B cell (primary cell): Measurements from ENCODE around the gene GSTA5. TPM values are rescaled to one million over a fixed set of nuclear protein-coding genes. Genes with fewer than 3 reads are reported as not detected.

ENCODE experiments used
- ATAC-seq: fragments of 200-7000 bp; cut with Tn5 transposase; one replicate; pipeline ENCODE4 v1.10.0; 2021; ENCODE audit warnings: low read depth, mild to moderate bottlenecking, moderate number of reproducible peaks, moderate library complexity
- CTCF ChIA-PET: fragments of 350-600 bp; sonication (Branson Sonifier 250); formaldehyde crosslinking; loops from one replicate; lab custom pipeline; 2021; ENCODE audit warnings: antibody characterized with exemption, inconsistent platforms; lab: Charles Lee
- POLR2A ChIA-PET: fragments of 350-600 bp; sonication (Branson Sonifier 250); formaldehyde crosslinking; loops from one replicate; lab custom pipeline; 2021; ENCODE audit warnings: antibody characterized with exemption; lab: Charles Lee
- DNase-seq: peaks from one replicate; pipeline ENCODE4 v3.0.0; 2013
- H2AFZ ChIP-seq: 2 replicates; pipeline ENCODE4 v1.6.1; 2012; ENCODE audit warnings: mild to moderate bottlenecking, low read depth, low read length; ENCODE audit not compliant: insufficient read depth, poor library complexity, severe bottlenecking
- H3K27ac ChIP-seq, 2 donors: 1 replicate in 1 of 2; 2 replicates in 1 of 2; pipeline ENCODE4 v1.5.1; 2012 to 2013; ENCODE audit warnings: low read length in 2 of 2, mild to moderate bottlenecking in 2 of 2, moderate library complexity in 1 of 2
- H3K27me3 ChIP-seq, 4 experiments: fragments of 200-600 bp in 1 of 4; sonication (generic) in 1 of 4; replicated peaks in 1 of 4; 1 replicate in 2 of 4; 2 replicates in 2 of 4; pipeline versions ENCODE4 v1.6.1 to v1.7.0; 2013 to 2016; ENCODE audit warnings: low read length in 3 of 4, mild to moderate bottlenecking in 2 of 4, mixed read lengths in 1 of 4, moderate library complexity in 1 of 4; ENCODE audit not compliant: insufficient read depth in 4 of 4, control insufficient read depth in 3 of 4; ENCODE audit errors: control extremely low read depth in 1 of 4
- H3K36me3 ChIP-seq, 2 experiments: replicated peaks in 1 of 2; 1 replicate in 1 of 2; 2 replicates in 1 of 2; pipeline versions ENCODE4 v1.6.1 to v1.7.1; 2013; ENCODE audit warnings: low read length in 1 of 2; ENCODE audit not compliant: insufficient read depth in 2 of 2, control insufficient read depth in 1 of 2; ENCODE audit errors: control extremely low read depth in 1 of 2, extremely low read depth in 1 of 2
- H3K4me1 ChIP-seq, 2 donors: fragments of 200-600 bp in 1 of 2; sonication (generic) in 1 of 2; 1 replicate in 1 of 2; 2 replicates in 1 of 2; pipeline versions ENCODE4 v1.5.1 to v1.6.1; 2013 to 2017; ENCODE audit warnings: low read length in 2 of 2; ENCODE audit not compliant: control insufficient read depth in 2 of 2, insufficient read depth in 2 of 2
- H3K4me2 ChIP-seq: replicated peaks from 2 replicates; pipeline ENCODE3; 2012; ENCODE audit warnings: mild to moderate bottlenecking, low read depth, low read length; ENCODE audit not compliant: poor library complexity, severe bottlenecking
- H3K4me3 ChIP-seq, 5 experiments: fragments of 200-600 bp in 1 of 5; sonication (generic) in 1 of 5; 1 replicate in 3 of 5; 2 replicates in 2 of 5; pipeline versions ENCODE4 v1.5.1 to v1.7.0; 2011 to 2016; ENCODE audit warnings: low read length in 4 of 5, mild to moderate bottlenecking in 4 of 5, low read depth in 2 of 5, control low read depth in 1 of 5, moderate library complexity in 1 of 5; ENCODE audit not compliant: insufficient read depth in 1 of 5; ENCODE audit errors: control extremely low read depth in 1 of 5, extremely low read depth in 1 of 5
- H3K79me2 ChIP-seq: fragments of 200-600 bp; sonication (generic); one replicate; pipeline ENCODE4 v1.6.0; 2016; ENCODE audit warnings: low read length; ENCODE audit not compliant: control insufficient read depth, insufficient read depth
- H3K9ac ChIP-seq: fragments of 200-600 bp; sonication (generic); 2 replicates; pipeline ENCODE4 v1.6.1; 2017; ENCODE audit warnings: mild to moderate bottlenecking, low read length, moderate library complexity
- H3K9me3 ChIP-seq, 3 donors: one replicate each; pipeline versions ENCODE4 v1.6.1 to v1.7.1; 2013; ENCODE audit warnings: low read length in 2 of 3; ENCODE audit not compliant: control insufficient read depth in 2 of 3, insufficient read depth in 1 of 3; ENCODE audit errors: control extremely low read depth in 1 of 3
- H4K20me1 ChIP-seq: 2 replicates; pipeline ENCODE4 v1.6.0; 2012; ENCODE audit warnings: mild to moderate bottlenecking, low read length; ENCODE audit not compliant: insufficient read depth, control insufficient read depth, poor library complexity, severe bottlenecking
- H3K27ac Mint-ChIP-seq: one replicate; pipeline ENCODE4 v1.8.0; 2021; ENCODE audit warnings: mixed read lengths
- H3K27me3 Mint-ChIP-seq: one replicate; pipeline ENCODE4 v1.8.0; 2021; ENCODE audit warnings: mixed read lengths
- H3K4me1 Mint-ChIP-seq: one replicate; pipeline ENCODE4 v1.8.0; 2021; ENCODE audit warnings: mixed read lengths
- H3K4me3 Mint-ChIP-seq: one replicate; pipeline ENCODE4 v1.8.0; 2021; ENCODE audit warnings: mixed read lengths
- H3K9me3 Mint-ChIP-seq: one replicate; pipeline ENCODE4 v1.8.0; 2022; ENCODE audit warnings: mixed read lengths; ENCODE audit not compliant: insufficient read depth
- CTCF ChIP-seq: fragments of 200-600 bp; IDR thresholded peaks from one replicate; pipeline ENCODE4 v1.8.0; 2022; ENCODE audit warnings: antibody characterized with exemption, mild to moderate bottlenecking
- EZH2 ChIP-seq: IDR thresholded peaks from 2 replicates; pipeline ENCODE4 v1.6.1; 2012; ENCODE audit warnings: borderline replicate concordance, low read depth, mild to moderate bottlenecking, moderate library complexity, low read length; ENCODE audit not compliant: insufficient read depth, poor library complexity, severe bottlenecking
- WGBS: methylation state at CpG from one replicate; pipeline ENCODE4 v1.1.5; 2013; ENCODE audit warnings: missing lambda C conversion rate; ENCODE audit not compliant: insufficient coverage; 5-methylcytosine and 5-hydroxymethylcytosine counted together
- intact Hi-C: fragments of 100-400 bp; cut with micrococcal nuclease; formaldehyde crosslinking; loops from one replicate; pipeline ENCODE4 v1.10.0; 2022
- polyA plus RNA-seq: library from polyadenylated mRNA; depleted of rRNA; stranded (reverse); fragments of >200 nt; gene quantifications from 2 replicates; pipeline ENCODE4 v1.2.3, GENCODE V29; 2012
- total RNA-seq, 2 donors: library from RNA; stranded (reverse); fragments of 120-200 nt in 1 of 2; gene quantifications; 1 replicate in 1 of 2; 2 replicates in 1 of 2; pipeline versions ENCODE4 v1.2.3 to v1.2.4, GENCODE V29; 2013 to 2022

GSTA5 gene
- total and polyA plus RNA-seq, 2 donors (not counting 1 experiment from before 2014, with no cell fraction given) = not detected

- peaks cover 0 to 4% (median 0%) of the 10 kb centered on the region in 3 donors for H3K9me3 ChIP-seq
- DNase-seq (no peak), ATAC-seq (no peak)
- CTCF ChIA-PET = no interaction called here
- no CpG with 5 or more reads among the region's 3 CpGs for WGBS
- TF ChIP-seq CTCF (no peak), EZH2 (no peak)
- peaks cover 9% of the 10 kb centered on the region for H3K27me3 Mint-ChIP-seq
- no peak overlapping the region for H3K9ac ChIP-seq
- no peaks in the 10 kb centered on the region for H3K79me2 ChIP-seq
- H3K4me1 Mint-ChIP-seq = peaks cover 3% of the 10 kb centered on the region
- no peaks in the 10 kb centered on the region for H3K36me3 ChIP-seq
- no peaks in the 10 kb centered on the region for H3K27me3 ChIP-seq
- intact Hi-C loops = no loop called here
- peaks cover 0 to 5% of the 10 kb centered on the region in 2 donors for H3K4me1 ChIP-seq
- H3K27ac Mint-ChIP-seq = no peak overlapping the region
- H3K4me3 Mint-ChIP-seq = no peak overlapping the region
- no peaks in the 10 kb centered on the region for H4K20me1 ChIP-seq
- H2AFZ ChIP-seq = no peak overlapping the region
- H3K9me3 Mint-ChIP-seq = no peaks in the 10 kb centered on the region
- no peak overlapping the region for H3K27ac ChIP-seq
- H3K4me2 ChIP-seq = no peak overlapping the region
- H3K4me3 ChIP-seq = no peak overlapping the region
- POLR2A ChIA-PET = no interaction called here
These were observed 36.6 kb upstream of the GSTA5 start for GRCh38 chr6:52877168-52877567.

DNA sequence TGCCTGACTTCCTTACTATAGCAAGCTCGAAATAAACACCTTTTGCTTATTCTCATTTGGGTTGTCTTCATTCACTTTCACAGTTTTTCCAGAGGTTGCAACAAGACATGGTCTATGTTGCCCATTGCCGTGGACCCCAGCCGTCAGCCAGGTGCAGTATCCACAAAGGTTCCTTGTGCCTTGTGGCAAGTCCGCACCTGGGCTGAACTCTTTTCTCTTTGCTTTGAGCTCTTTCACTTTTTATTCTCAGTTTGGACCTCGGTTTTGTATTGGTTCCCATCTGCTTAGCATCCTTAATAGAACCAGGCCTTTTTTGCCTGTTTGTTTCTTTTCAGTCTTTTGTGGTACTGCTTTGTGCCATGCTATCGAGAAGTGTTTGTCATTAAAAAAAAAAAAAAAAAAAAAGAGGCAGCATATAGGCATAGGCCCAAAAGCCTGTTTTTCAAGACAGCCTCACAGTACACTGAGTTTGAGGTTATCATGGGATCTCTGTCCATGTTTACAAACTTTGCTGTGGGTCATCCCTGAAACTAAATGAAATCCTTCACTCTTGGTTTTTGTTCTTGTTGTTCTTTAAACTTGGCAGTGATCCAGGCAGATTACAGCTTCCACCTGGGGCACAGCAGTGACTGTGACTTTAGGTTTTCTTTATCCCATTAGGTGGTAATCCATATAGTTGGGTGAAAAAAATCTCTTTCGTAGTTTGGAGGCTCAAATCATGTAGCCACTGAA, 35.6 kb upstream of the GSTA5 start:
- ATAC-seq (no peak), DNase-seq (no peak)
- Histone ChIP-seq H3K4me2 (no peak overlapping the region), H3K79me2 (no peaks in the 10 kb centered on the region), H3K4me1 (no peaks in the 10 kb centered on the region), H3K9ac (no peak overlapping the region), H3K27ac (no peak overlapping the region), H3K36me3 (no peaks in the 10 kb centered on the region), H2AFZ (no peak overlapping the region), H4K20me1 (no peaks in the 10 kb centered on the region), H3K9me3 (peaks cover 0 to 4% (median 0%) of the 10 kb centered on the region in 3 donors), H3K27me3 (no peaks in the 10 kb centered on the region), H3K4me3 (no peak overlapping the region)
- intact Hi-C loops = no loop called here
- Mint-ChIP-seq H3K9me3 (no peaks in the 10 kb centered on the region), H3K27ac (no peak overlapping the region), H3K4me3 (no peak overlapping the region), H3K4me1 (no peaks in the 10 kb centered on the region), H3K27me3 (peaks cover 12% of the 10 kb centered on the region)
- CTCF ChIA-PET = interaction anchor here (0.9 kb wide), 1 partner anchor 45 kb away, joined by 3 read pairs; no protein-coding TSS in a partner anchor
- 94% methylated on average over 5 of the region's 7 CpGs for WGBS
- POLR2A ChIA-PET = no interaction called here
- TF ChIP-seq EZH2 = no peak
- TF ChIP-seq CTCF = no peak
